ENCODE measurements around the gene LEAP2. TPM values are rescaled to one million over a fixed set of nuclear protein-coding genes. Genes with fewer than 3 reads are reported as not detected.

Gene LEAP2
- total and polyA plus RNA-seq, 10 of the 15 experiments (the other 5 are each of a cell fraction or from before 2014, with no cell fraction given), result 1.9 to 8.8 (median 2.3) TPM

GRCh38 chr5:132840313-132840712, 33.2 kb upstream of the LEAP2 start:
- WGBS (ENCODE audit: insufficient coverage, insufficient replicate concordance, low lambda C conversion rate, missing lambda C conversion rate), result 36% methylated on average over 3 of the region's 3 CpGs
- DNase-seq (ENCODE audit: low read depth, low spot score) (no peak), ATAC-seq (no peak), FAIRE-seq (no peak)
- ChIA-PET POLR2A (no interaction called here), RAD21 (ENCODE audit: unreplicated experiment) (interaction anchor here (1.5 kb wide), 1 partner anchor 23 kb away, joined by 3 read pairs; no protein-coding TSS in a partner anchor), CTCF (no interaction called here), SMC1A (ENCODE audit: uncharacterized antibody, unreplicated experiment) (interaction anchor here (1.0 kb wide), 1 partner anchor 201 kb away, joined by 4 read pairs; no protein-coding TSS in a partner anchor)
- Histone ChIP-seq H4K20me1 (ENCODE audit: control insufficient read depth, insufficient read depth) (no peaks in the 10 kb centered on the region), H3K9ac (ENCODE audit: control insufficient read depth, insufficient read depth, low read length) (no peak overlapping the region), H3K4me1 (ENCODE audit: control insufficient read depth, insufficient read depth, low read length) (no peaks in the 10 kb centered on the region), H3K79me2 (ENCODE audit: control insufficient read depth, insufficient read depth, low read length) (no peaks in the 10 kb centered on the region), H3K9me3 (replicated peaks; ENCODE audit: control insufficient read depth, insufficient read depth, low read length) (no peaks in the 10 kb centered on the region), H3K27me3 (replicated peaks in 1 of 2; ENCODE audit: control insufficient read depth in 2 of 2, insufficient read depth in 2 of 2, low read length in 1 of 2) (no peaks in the 10 kb centered on the region), H3K4me2 (ENCODE audit: control insufficient read depth, insufficient read depth) (no peak overlapping the region), H2AFZ (ENCODE audit: control insufficient read depth, low read depth, low read length) (no peak overlapping the region), H3K27ac (ENCODE audit: control insufficient read depth, insufficient read depth) (no peak overlapping the region), H3K4me3 (no peak overlapping the region), H3K36me3 (ENCODE audit: control insufficient read depth in 2 of 2, insufficient read depth in 2 of 2, low read length in 1 of 2) (no peaks in the 10 kb centered on the region)
- in situ Hi-C loops (cut with MboI), result no loop called here
- BruUV-seq (replicated peaks), result no TSS peak
- intact Hi-C loops (cut with micrococcal nuclease; ENCODE audit: unreplicated experiment), result no loop called here
- TF ChIP-seq NFYA (IDR thresholded peaks at IDR 0.05; ENCODE audit: borderline replicate concordance, low read depth, low read length) (no peak), ESRRA (IDR thresholded peaks at IDR 0.05; ENCODE audit: low read length) (no peak), PKNOX1 (IDR thresholded peaks at IDR 0.05) (no peak)

DNA sequence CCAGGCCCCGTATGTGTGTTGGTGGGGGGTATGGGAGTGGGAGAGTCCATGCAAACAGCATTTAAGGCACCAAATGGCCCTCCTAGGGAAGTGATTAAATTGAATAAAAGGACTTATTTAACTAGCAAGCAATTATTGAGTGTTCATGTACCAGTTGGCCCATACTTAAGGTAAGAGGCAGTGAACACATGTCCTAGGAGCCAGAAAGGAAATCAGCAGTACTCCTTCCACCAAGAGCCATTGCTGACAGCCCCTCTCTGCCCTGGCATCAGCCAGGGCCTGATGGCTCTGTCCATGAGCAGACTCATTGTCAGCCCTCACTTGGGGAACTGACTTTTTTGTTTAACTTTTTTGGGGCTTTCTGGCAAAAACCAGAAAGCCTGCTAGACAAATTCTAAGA, 32.6 kb upstream of the LEAP2 start:
- Histone ChIP-seq H3K9ac (ENCODE audit: control insufficient read depth, insufficient read depth, low read length) (no peak overlapping the region), H3K36me3 (ENCODE audit: control insufficient read depth in 2 of 2, insufficient read depth in 2 of 2, low read length in 1 of 2) (no peaks in the 10 kb centered on the region), H3K79me2 (ENCODE audit: control insufficient read depth, insufficient read depth, low read length) (no peaks in the 10 kb centered on the region), H3K4me2 (ENCODE audit: control insufficient read depth, insufficient read depth) (no peak overlapping the region), H3K27me3 (replicated peaks in 1 of 2; ENCODE audit: control insufficient read depth in 2 of 2, insufficient read depth in 2 of 2, low read length in 1 of 2) (no peaks in the 10 kb centered on the region), H3K27ac (ENCODE audit: control insufficient read depth, insufficient read depth) (no peak overlapping the region), H2AFZ (ENCODE audit: control insufficient read depth, low read depth, low read length) (no peak overlapping the region), H3K4me1 (ENCODE audit: control insufficient read depth, insufficient read depth, low read length) (no peaks in the 10 kb centered on the region), H3K9me3 (replicated peaks; ENCODE audit: control insufficient read depth, insufficient read depth, low read length) (no peaks in the 10 kb centered on the region), H4K20me1 (ENCODE audit: control insufficient read depth, insufficient read depth) (no peaks in the 10 kb centered on the region), H3K4me3 (no peak overlapping the region)
- ATAC-seq, result no peak
- WGBS (ENCODE audit: insufficient coverage, insufficient replicate concordance, low lambda C conversion rate, missing lambda C conversion rate), result 88% methylated on average over 1 of the region's 1 CpG
- CTCF ChIA-PET, result interaction anchor here (0.7 kb wide), 1 partner anchor 1567 kb away, joined by 3 read pairs; no protein-coding TSS in a partner anchor
- SMC1A ChIA-PET (ENCODE audit: uncharacterized antibody, unreplicated experiment), result interaction anchor here (1.0 kb wide), 1 partner anchor 201 kb away, joined by 4 read pairs; no protein-coding TSS in a partner anchor
- no peak for FAIRE-seq
- BruUV-seq (replicated peaks), result no TSS peak
- in situ Hi-C loops (cut with MboI), result no loop called here
- POLR2A ChIA-PET, result interaction anchor here (0.6 kb wide), 1 partner anchor 263 kb away, joined by 3 read pairs; no protein-coding TSS in a partner anchor
- DNase-seq (ENCODE audit: low read depth, low spot score), result no peak
- RAD21 ChIA-PET (ENCODE audit: unreplicated experiment), result interaction anchor here (1.5 kb wide), 1 partner anchor 23 kb away, joined by 3 read pairs; no protein-coding TSS in a partner anchor
- intact Hi-C loops (cut with micrococcal nuclease; ENCODE audit: unreplicated experiment), result no loop called here
- TF ChIP-seq MEF2B (IDR thresholded peaks at IDR 0.05; ENCODE audit: partially characterized antibody, poor library complexity, severe bottlenecking), result no peak
- TF ChIP-seq ETV6 (conservative IDR thresholded peaks at IDR 0.05 in 1 of 2, IDR thresholded peaks at IDR 0.05 in 1 of 2; ENCODE audit: borderline replicate concordance in 1 of 2, low read depth in 1 of 2), result no peak
- no peak for TF ChIP-seq CHD2 (IDR thresholded peaks at IDR 0.05; ENCODE audit: borderline replicate concordance, low read depth, low read length)
- no peak for TF ChIP-seq GATAD2B (conservative IDR thresholded peaks at IDR 0.05; ENCODE audit: low read depth)
- no peak for TF ChIP-seq SP1 (IDR thresholded peaks at IDR 0.05; ENCODE audit: low read depth, low read length)
- no peak for TF ChIP-seq RFX5 (IDR thresholded peaks at IDR 0.05; ENCODE audit: low read depth, low read length)
- no peak for TF ChIP-seq TAF1 (IDR thresholded peaks at IDR 0.05; ENCODE audit: borderline replicate concordance, low read depth, low read length)
- TF ChIP-seq SIX5 (IDR thresholded peaks at IDR 0.05; ENCODE audit: low read depth, low read length, severe bottlenecking), result no peak
- TF ChIP-seq BHLHE40 (IDR thresholded peaks at IDR 0.05; ENCODE audit: borderline replicate concordance in 1 of 2, low read depth in 2 of 2, low read length in 1 of 2), result no peak
- TF ChIP-seq POU2F2 (IDR thresholded peaks at IDR 0.05; ENCODE audit: borderline replicate concordance, low read depth, low read length), result no peak

Measured in GM12878 (cell line).